ENCODE results near the gene MXRA5.
"Not testable (repeated sequence)": the region's sequence is repeated elsewhere in the genome, so short reads cannot be mapped to it uniquely, and the experiment has no call there.

MXRA5 gene, protein sequence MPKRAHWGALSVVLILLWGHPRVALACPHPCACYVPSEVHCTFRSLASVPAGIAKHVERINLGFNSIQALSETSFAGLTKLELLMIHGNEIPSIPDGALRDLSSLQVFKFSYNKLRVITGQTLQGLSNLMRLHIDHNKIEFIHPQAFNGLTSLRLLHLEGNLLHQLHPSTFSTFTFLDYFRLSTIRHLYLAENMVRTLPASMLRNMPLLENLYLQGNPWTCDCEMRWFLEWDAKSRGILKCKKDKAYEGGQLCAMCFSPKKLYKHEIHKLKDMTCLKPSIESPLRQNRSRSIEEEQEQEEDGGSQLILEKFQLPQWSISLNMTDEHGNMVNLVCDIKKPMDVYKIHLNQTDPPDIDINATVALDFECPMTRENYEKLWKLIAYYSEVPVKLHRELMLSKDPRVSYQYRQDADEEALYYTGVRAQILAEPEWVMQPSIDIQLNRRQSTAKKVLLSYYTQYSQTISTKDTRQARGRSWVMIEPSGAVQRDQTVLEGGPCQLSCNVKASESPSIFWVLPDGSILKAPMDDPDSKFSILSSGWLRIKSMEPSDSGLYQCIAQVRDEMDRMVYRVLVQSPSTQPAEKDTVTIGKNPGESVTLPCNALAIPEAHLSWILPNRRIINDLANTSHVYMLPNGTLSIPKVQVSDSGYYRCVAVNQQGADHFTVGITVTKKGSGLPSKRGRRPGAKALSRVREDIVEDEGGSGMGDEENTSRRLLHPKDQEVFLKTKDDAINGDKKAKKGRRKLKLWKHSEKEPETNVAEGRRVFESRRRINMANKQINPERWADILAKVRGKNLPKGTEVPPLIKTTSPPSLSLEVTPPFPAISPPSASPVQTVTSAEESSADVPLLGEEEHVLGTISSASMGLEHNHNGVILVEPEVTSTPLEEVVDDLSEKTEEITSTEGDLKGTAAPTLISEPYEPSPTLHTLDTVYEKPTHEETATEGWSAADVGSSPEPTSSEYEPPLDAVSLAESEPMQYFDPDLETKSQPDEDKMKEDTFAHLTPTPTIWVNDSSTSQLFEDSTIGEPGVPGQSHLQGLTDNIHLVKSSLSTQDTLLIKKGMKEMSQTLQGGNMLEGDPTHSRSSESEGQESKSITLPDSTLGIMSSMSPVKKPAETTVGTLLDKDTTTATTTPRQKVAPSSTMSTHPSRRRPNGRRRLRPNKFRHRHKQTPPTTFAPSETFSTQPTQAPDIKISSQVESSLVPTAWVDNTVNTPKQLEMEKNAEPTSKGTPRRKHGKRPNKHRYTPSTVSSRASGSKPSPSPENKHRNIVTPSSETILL (N-terminal part only)

GRCh38 chrX:3346501-3347259, at the start of gene MXRA5:
TSS of gene MXRA5 (minus strand) at chrX:3346652. CDS start at chrX:3343833, 2,819 bp downstream.
- no peak for DNase-seq

GRCh38 chrX:3393581-3394111, 47.2 kb upstream of the MXRA5 start:
- DNase-seq = peak; percentile 46

GRCh38 chrX:3393178-3393577, 46.7 kb upstream of the MXRA5 start:
- no peak for DNase-seq

- DNase-seq = no peak
Observed at GRCh38 chrX:3388457-3388856, 42.0 kb upstream of the MXRA5 start.

- no peak for DNase-seq
Observed at GRCh38 chrX:3384327-3384726, 37.9 kb upstream of the MXRA5 start.

DNA sequence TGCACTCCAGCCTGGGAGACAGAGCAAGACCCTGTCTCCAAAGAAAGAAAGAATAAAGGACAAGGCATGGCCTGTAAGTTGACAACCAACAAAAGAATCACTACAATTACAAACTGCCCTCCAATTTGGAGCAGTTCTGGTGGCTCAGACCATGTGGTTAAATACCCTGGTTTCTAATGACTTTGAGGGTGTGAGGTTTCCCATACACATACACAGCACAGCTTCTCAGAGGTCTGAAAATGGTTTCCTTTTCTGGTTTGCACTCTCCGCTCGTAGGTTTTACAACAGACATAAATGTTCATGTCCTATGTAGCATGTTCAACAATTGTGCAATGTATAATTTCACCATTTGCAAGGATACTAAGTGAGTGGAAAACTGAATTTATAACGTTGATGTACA, 34.2 kb upstream of the MXRA5 start:
- DNase-seq = no peak

GRCh38 chrX:3379111-3379510, 32.7 kb upstream of the MXRA5 start:
- no peak for DNase-seq

DNA sequence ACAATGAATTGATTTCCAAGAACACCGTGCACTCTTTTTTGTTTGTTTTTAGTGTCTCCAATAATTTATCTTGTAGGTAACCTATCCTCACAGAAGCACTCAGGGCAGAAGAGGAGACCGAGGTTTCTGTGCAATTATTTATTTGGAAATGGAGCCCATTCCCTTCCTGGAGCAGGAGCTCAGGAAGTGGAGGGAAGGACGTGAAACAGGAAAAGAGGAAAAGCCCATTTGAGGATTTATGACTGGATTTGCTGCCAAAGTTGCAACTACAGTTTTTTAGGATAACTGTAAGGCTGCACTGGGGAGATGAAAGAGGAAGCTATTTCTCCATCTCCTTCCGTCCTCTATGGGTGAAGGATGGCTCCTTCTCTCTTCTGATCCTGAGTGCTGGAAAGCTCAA, 31.7 kb upstream of the MXRA5 start:
- no peak for DNase-seq

DNA sequence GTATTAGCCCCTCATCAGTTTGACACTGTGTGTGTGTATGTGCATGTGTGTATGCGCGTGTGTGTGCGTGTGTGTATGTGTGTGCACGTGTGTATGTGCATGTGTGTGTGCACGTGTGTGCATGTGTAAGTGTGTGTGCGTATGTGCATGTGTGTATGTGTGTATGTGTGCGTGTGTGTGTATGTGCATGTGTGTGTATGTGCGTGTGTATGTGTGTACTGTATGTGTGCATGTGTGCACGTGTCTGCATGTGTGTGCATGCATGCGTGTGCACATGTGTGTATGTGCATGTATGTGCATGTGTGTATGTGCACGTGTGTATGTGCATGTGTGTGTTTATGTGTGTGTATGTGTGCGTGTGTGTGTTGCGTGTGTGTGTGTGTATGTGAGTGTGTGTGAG, 31.1 kb upstream of the MXRA5 start:
- DNase-seq = no peak

DNA sequence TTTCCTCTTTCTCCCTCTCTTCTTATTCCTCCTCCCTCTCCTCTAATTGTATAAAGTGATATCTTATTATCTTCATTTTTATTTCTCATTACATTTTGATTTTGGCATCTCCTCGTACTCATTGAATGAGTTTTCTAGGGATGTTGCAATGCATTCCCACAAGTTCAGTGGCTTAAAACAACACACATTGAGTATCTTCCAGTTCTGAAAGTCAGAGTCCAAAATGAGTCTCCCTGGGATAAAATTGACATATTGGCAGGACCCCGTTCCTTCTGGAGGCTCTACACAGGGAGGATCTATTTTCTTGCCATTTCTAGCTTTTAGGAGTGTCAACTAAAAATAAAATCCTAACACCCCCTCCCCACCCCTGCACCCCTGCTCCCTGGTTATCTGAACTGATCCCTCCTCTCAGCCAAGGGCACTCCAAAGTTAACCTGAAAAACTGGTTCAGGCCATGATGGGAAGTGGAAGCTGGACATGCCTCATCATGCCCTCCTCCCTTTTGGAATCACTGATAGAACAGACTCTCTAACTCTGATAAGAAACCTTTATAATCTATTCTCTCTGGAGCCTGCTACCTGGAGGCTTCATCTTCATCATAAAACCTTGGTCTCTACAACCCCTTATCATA, 29.5 kb upstream of the MXRA5 start:
- not testable (repeated sequence) for DNase-seq

- DNase-seq = no peak
Observed at GRCh38 chrX:3374108-3374800, 27.8 kb upstream of the MXRA5 start.

DNA sequence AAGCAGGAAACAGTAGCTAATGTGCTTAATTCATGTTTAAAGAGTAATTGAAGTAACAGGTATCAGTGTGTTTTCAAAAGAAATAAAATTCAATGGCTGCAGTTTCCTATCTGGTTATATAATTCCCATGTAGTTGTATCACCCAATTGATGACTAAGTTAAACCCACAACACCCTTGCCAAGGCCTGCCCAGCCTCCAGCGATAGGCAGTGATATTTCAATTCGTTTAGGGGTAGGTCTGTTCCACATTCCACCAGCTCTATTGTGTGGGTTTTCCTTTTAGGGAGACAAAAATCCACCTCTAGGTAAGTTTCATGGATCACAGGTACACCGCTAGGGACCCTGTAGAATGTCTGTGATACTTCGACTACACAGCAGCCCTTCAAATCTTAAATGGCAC, 24.7 kb upstream of the MXRA5 start:
- no peak for DNase-seq

DNA sequence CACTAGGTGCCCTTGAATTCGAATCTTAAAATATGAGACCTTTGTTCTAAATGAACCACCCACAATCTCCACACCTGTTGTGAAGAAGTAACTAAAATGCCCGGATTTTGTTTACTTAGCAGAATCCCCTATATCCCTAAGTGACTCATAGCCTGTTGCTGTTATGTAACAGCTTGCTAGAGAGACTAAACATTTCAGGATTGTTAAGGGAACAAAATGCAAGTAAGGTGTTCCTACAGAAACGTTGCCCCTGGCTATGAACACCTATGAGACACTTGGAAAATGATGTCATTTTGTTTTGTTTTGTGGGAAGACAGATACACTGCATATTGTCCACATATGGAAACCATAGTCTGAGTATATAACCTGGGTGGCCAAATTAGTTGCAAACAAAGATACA, 24.2 kb upstream of the MXRA5 start:
- no peak for DNase-seq

DNA sequence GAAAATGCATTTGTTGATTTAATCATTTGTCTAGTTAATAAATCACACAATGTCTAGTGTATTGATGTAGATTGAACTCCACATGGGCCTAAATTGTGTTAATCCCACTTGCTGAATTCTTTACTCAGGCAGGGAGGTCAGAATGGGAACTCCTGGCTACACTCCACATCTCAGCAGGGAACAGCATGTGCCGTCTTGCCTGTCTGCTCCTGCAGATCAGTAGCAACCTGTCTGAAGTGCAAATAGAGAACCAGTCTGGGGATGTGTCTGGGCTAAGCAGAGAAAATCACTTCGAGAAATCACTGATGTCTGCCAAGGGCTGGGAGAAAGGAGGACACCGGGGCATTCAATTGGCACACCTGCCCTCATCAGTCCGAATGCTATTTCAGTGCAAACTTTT, 16.5 kb upstream of the MXRA5 start:
- peak; percentile 54 for DNase-seq

DNA sequence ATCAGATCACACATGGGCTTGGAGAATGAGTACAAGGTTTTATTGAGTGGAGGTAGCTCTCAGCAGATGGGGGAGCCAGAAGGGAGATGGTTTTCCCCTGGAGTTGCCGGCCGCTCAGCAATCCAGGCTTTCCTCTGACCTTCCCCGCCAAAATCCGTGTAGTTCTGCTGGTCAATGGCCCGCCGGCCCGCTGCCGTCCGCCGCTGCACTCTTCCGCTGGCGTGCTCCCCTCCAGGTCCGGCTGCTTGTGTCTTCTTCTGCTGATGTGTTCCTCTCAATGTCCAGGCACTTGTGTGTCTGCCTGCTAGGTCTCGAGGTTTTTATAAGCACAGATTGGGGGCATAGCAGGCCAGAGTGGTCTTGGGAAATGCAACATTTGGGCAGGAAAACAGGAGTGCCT, 14.4 kb upstream of the MXRA5 start:
- DNase-seq = no peak

- DNase-seq = not testable (repeated sequence)
Observed at GRCh38 chrX:3352741-3353140, 6.3 kb upstream of the MXRA5 start.

DNA sequence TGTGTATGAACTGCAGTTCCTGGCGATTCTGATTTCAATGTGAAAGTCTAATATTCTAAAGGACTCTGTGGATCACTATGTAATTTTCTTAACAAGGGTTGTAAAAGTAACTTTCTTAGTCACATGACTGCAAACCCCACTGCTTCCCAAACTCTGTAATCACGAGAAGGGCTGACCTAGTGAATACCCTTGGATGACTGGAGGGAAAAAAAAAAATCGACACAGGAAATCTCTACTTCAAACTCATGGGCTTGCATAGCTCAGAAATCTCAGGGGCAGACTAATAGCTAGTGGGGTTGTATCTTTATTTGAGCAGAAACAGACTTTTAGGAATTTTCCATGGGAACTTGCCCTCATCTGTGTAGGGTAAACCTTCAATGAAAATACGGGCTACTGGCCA, 4.8 kb upstream of the MXRA5 start:
- no peak for DNase-seq

DNA sequence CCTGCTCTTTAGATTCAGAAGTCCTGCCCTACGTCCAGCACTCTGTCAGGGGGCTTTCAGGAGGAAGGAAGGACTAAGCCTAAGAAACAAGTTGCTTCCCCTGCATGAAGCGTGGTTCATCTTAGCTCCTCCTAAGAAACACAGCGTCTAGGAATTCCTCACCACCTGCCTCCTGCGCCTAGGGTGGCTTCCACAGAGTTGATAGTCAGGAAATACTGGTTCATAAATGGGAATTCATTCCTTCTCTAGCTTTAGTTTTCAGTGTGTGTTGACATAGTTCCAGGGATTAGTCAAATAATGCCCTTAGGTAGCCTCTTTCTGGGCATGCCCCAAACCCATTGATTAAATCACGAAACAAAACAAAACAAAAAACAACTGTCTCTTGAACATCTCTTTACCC, 1.7 kb upstream of the MXRA5 start:
- no peak for DNase-seq

- peak; percentile 31 for DNase-seq
Observed at GRCh38 chrX:3345281-3346191, 916 bp downstream of the MXRA5 start.

DNA sequence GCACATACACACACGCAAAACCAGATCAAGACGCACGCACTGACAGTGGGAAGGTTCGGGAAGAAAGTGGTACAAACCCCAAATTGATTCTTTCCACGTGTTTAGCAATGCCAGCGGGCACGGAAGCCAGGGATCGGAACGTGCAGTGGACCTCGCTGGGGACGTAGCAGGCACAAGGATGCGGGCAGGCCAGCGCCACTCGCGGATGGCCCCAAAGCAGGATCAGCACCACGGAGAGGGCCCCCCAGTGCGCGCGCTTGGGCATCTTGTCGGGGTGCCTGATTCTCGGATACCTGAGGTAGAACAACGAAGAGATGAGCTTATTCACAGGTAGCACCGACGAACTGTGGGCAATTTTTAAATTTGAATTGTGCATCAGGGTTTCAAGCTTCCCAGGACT, 2.9 kb downstream of the MXRA5 start:
- not testable (repeated sequence) for DNase-seq

All from NCI-H446 treated with DMSO at 0.1 percent for 48 hours (cell line).